HepG2 (cell line): ENCODE measurements around the gene CA14. TPM values are rescaled to one million over a fixed set of nuclear protein-coding genes. Genes with fewer than 3 reads are reported as not detected.

Experiments used
- ATM ChIP-seq: fragments of 450-650 bp; IDR thresholded peaks from 2 replicates; pipeline ENCODE4 v1.7.1; 2017; ENCODE audit warnings: mild to moderate bottlenecking, borderline replicate concordance
- MAFK ChIP-seq, 2 experiments: IDR thresholded peaks in 1 of 2; conservative IDR thresholded peaks in 1 of 2; 2 replicates each; pipeline ENCODE4 v1.6.1; 2011; ENCODE audit warnings: improper control_type of control experiment in 2 of 2, low read length in 2 of 2
- NCOA1 ChIP-seq: sonication (generic); formaldehyde crosslinking; IDR thresholded peaks from 2 replicates; pipeline ENCODE4 v1.9.0; 2021; ENCODE audit warnings: missing genetic modification reagents
- NCOA2 ChIP-seq: sonication (generic); formaldehyde crosslinking; IDR thresholded peaks from 2 replicates; pipeline ENCODE4 v1.8.0; 2022; ENCODE audit warnings: inconsistent platforms
- NFATC3 ChIP-seq: sonication (generic); formaldehyde crosslinking; IDR thresholded peaks from 2 replicates; pipeline ENCODE4 v1.5.1; 2020; ENCODE audit warnings: mild to moderate bottlenecking, missing genetic modification reagents
- PCBP1 ChIP-seq: fragments of 200-400 bp; formaldehyde crosslinking; IDR thresholded peaks from 2 replicates; pipeline ENCODE4 v1.6.1; 2017; ENCODE audit warnings: mild to moderate bottlenecking, low read depth, low read length, borderline replicate concordance
- PHB2 ChIP-seq: fragments of 450-650 bp; IDR thresholded peaks from 2 replicates; pipeline ENCODE4 v1.6.1; 2018; ENCODE audit not compliant: partially characterized antibody
- PRPF4 ChIP-seq: fragments of 200-400 bp; formaldehyde crosslinking; IDR thresholded peaks from 2 replicates; pipeline ENCODE4 v1.6.1; 2016; ENCODE audit warnings: low read length, low read depth; ENCODE audit not compliant: poor library complexity, severe bottlenecking
- RBFOX2 ChIP-seq: fragments of 200-400 bp; formaldehyde crosslinking; IDR thresholded peaks from 2 replicates; pipeline ENCODE4 v1.6.1; 2017; ENCODE audit warnings: low read depth, mild to moderate bottlenecking, low read length
- SMAD1 ChIP-seq: sonication (generic); formaldehyde crosslinking; IDR thresholded peaks from 2 replicates; pipeline ENCODE4 v1.4.0; 2020; ENCODE audit warnings: missing genetic modification reagents, low read depth, mild to moderate bottlenecking, borderline replicate concordance
- SMAD9 ChIP-seq: sonication (generic); formaldehyde crosslinking; IDR thresholded peaks from 2 replicates; pipeline ENCODE4 v1.5.1; 2020; ENCODE audit warnings: mild to moderate bottlenecking, missing genetic modification reagents
- SNAI1 ChIP-seq: sonication (generic); formaldehyde crosslinking; IDR thresholded peaks from 2 replicates; pipeline ENCODE4 v1.5.0; 2020; ENCODE audit warnings: mild to moderate bottlenecking, missing genetic modification reagents, borderline replicate concordance
- SRSF4 ChIP-seq: fragments of 200-400 bp; formaldehyde crosslinking; IDR thresholded peaks from one replicate; pipeline ENCODE4 v1.6.1; 2018; ENCODE audit warnings: mild to moderate bottlenecking, low read depth, low read length, moderate library complexity; ENCODE audit not compliant: poor library complexity, severe bottlenecking
- TAF1 ChIP-seq: sonication (generic); formaldehyde crosslinking; IDR thresholded peaks from 2 replicates; pipeline ENCODE4 v1.4.0; 2020; ENCODE audit warnings: missing genetic modification reagents
- ZNF530 ChIP-seq: sonication (generic); formaldehyde crosslinking; IDR thresholded peaks from 2 replicates; pipeline ENCODE4 v1.5.0; 2020; ENCODE audit warnings: low read depth, mild to moderate bottlenecking, missing genetic modification reagents
- polyA plus RNA-seq, 8 experiments: library from polyadenylated mRNA; depleted of rRNA in 3 of 8; stranded (reverse) in 7 of 8; unstranded in 1 of 8; fragments of >200 nt; fragmentation: Illumina TruSeq in 4 of 8; extraction: Trizol in 4 of 8; gene quantifications; 2 replicates each; pipeline versions ENCODE4 v1.2.1 to v1.2.3, GENCODE V29; 2011 to 2016; ENCODE audit warnings: low read depth in 4 of 8, missing spikeins in 1 of 8, mixed read lengths in 1 of 8; ENCODE audit not compliant: insufficient read depth in 1 of 8
- total RNA-seq, 5 experiments: library from RNA; depleted of rRNA; stranded (reverse); fragments of >200 nt; fragmentation: Illumina TruSeq; extraction: Trizol; gene quantifications; 2 replicates each; pipeline ENCODE4 v1.2.3, GENCODE V29; 2016; ENCODE audit warnings: low read depth in 1 of 5
- TF ChIP-seq, protein P1 (sequence below): IDR thresholded peaks from 2 replicates; pipeline ENCODE4 v1.6.1; 2016; ENCODE audit warnings: low read depth, missing genetic modification reagents, missing compliant biosample characterization
- TF ChIP-seq, protein P2 (sequence below): sonication (generic); formaldehyde crosslinking; conservative IDR thresholded peaks from 2 replicates; pipeline ENCODE4 v1.4.0; 2020; ENCODE audit warnings: mild to moderate bottlenecking, missing genetic modification reagents, moderate library complexity
- TF ChIP-seq, protein P3 (sequence below): sonication (generic); formaldehyde crosslinking; IDR thresholded peaks from 2 replicates; pipeline ENCODE4 v1.8.0; 2022; ENCODE audit warnings: mild to moderate bottlenecking, missing genetic modification reagents, moderate library complexity

The CA14 gene
- total and polyA plus RNA-seq, 2 of the 13 experiments (the other 11 are each of a cell fraction or from before 2014, with no cell fraction given) = 2.4 to 8.5 TPM

DNA sequence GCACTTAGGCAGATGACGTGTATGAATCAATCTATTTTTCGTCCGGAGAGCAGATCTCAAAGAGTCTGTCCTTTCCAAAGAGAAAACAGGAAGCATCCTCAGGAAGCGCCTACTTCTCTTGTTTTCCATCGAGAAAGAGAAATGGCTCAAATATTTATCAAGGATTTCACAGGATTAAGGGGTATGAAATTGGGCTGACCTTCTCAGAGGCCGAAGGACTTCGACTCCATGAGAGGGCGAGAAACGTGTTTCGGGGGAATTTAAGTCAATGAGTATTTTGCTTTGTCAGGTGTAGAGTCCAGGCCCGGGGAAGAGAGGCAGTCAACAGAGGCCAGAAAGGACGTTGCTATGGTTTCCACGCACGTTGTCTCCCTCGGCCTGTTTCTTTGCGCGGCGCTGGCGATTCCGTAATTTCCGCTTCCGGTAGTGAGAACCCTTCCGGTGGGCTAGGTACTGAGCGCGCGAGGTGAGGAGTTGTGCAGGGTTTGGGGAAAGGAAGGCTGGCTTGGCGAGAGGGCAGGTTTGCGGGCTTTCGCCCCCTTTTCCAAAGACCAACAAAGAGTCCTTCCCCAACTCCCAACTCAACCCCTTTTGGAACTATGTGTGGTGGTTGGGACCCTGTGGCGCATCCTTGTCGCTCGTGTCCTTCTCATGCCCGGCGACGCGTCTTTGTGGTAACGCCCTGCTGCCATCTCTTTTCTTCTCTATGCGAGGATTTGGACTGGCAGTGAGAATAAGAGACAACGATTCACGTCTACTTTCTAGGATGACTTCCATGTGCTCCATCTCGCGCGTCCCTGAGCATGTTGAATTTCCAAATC, 36.1 kb downstream of the CA14 start, which contains the start of gene MRPS21 (continued):
- TF ChIP-seq, protein P1, sequence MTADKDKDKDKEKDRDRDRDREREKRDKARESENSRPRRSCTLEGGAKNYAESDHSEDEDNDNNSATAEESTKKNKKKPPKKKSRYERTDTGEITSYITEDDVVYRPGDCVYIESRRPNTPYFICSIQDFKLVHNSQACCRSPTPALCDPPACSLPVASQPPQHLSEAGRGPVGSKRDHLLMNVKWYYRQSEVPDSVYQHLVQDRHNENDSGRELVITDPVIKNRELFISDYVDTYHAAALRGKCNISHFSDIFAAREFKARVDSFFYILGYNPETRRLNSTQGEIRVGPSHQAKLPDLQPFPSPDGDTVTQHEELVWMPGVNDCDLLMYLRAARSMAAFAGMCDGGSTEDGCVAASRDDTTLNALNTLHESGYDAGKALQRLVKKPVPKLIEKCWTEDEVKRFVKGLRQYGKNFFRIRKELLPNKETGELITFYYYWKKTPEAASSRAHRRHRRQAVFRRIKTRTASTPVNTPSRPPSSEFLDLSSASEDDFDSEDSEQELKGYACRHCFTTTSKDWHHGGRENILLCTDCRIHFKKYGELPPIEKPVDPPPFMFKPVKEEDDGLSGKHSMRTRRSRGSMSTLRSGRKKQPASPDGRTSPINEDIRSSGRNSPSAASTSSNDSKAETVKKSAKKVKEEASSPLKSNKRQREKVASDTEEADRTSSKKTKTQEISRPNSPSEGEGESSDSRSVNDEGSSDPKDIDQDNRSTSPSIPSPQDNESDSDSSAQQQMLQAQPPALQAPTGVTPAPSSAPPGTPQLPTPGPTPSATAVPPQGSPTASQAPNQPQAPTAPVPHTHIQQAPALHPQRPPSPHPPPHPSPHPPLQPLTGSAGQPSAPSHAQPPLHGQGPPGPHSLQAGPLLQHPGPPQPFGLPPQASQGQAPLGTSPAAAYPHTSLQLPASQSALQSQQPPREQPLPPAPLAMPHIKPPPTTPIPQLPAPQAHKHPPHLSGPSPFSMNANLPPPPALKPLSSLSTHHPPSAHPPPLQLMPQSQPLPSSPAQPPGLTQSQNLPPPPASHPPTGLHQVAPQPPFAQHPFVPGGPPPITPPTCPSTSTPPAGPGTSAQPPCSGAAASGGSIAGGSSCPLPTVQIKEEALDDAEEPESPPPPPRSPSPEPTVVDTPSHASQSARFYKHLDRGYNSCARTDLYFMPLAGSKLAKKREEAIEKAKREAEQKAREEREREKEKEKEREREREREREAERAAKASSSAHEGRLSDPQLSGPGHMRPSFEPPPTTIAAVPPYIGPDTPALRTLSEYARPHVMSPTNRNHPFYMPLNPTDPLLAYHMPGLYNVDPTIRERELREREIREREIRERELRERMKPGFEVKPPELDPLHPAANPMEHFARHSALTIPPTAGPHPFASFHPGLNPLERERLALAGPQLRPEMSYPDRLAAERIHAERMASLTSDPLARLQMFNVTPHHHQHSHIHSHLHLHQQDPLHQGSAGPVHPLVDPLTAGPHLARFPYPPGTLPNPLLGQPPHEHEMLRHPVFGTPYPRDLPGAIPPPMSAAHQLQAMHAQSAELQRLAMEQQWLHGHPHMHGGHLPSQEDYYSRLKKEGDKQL (CRISPR knock-in tag) = 0 out of 2 replicates have a peak, but pooled peaks have one; percentile 25
- TF ChIP-seq TAF1 (CRISPR knock-in tag) (peak; percentile 86), PHB2 (no peak), ZNF530 (CRISPR knock-in tag) (no peak; the same call in 1 of the 2 replicates), PRPF4 (no peak), SMAD9 (no peak), SRSF4 (no peak), RBFOX2 (peak; percentile 82), ATM (no peak), NCOA1 (no peak), MAFK (conservative IDR thresholded peaks at IDR 0.05 in 1 of 2, IDR thresholded peaks at IDR 0.05 in 1 of 2; ENCODE audit: low read length in 2 of 2) (peak; percentile 58 to 65; a peak in 2 of 4 replicates), NFATC3 (no peak; the same call in 1 of the 2 replicates), SMAD1 (0 out of 2 replicates have a peak, but pooled peaks have one; percentile 59), PCBP1 (peak; percentile 86; the same call in 1 of the 2 replicates), NCOA2 (no peak), SNAI1 (CRISPR knock-in tag) (no peak)
- TF ChIP-seq, protein P2, sequence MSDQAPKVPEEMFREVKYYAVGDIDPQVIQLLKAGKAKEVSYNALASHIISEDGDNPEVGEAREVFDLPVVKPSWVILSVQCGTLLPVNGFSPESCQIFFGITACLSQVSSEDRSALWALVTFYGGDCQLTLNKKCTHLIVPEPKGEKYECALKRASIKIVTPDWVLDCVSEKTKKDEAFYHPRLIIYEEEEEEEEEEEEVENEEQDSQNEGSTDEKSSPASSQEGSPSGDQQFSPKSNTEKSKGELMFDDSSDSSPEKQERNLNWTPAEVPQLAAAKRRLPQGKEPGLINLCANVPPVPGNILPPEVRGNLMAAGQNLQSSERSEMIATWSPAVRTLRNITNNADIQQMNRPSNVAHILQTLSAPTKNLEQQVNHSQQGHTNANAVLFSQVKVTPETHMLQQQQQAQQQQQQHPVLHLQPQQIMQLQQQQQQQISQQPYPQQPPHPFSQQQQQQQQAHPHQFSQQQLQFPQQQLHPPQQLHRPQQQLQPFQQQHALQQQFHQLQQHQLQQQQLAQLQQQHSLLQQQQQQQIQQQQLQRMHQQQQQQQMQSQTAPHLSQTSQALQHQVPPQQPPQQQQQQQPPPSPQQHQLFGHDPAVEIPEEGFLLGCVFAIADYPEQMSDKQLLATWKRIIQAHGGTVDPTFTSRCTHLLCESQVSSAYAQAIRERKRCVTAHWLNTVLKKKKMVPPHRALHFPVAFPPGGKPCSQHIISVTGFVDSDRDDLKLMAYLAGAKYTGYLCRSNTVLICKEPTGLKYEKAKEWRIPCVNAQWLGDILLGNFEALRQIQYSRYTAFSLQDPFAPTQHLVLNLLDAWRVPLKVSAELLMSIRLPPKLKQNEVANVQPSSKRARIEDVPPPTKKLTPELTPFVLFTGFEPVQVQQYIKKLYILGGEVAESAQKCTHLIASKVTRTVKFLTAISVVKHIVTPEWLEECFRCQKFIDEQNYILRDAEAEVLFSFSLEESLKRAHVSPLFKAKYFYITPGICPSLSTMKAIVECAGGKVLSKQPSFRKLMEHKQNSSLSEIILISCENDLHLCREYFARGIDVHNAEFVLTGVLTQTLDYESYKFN (CRISPR knock-in tag) = peak; percentile 35; the same call in 1 of the 2 replicates
- TF ChIP-seq, protein P3, sequence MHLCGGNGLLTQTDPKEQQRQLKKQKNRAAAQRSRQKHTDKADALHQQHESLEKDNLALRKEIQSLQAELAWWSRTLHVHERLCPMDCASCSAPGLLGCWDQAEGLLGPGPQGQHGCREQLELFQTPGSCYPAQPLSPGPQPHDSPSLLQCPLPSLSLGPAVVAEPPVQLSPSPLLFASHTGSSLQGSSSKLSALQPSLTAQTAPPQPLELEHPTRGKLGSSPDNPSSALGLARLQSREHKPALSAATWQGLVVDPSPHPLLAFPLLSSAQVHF (CRISPR knock-in tag) = no peak
